Esophagus muscularis mucosa (tissue), 3 donors: ENCODE results near the gene TTLL5.

Experiments
- CTCF ChIP-seq, 3 experiments: fragments of 200-600 bp in 2 of 3; fragments of 450-650 bp in 1 of 3; sonication (generic) in 2 of 3; IDR thresholded peaks; one replicate each; pipeline ENCODE4 v1.5.1; 2017 to 2019; ENCODE audit warnings: antibody characterized with exemption in 3 of 3, mild to moderate bottlenecking in 2 of 3, moderate library complexity in 1 of 3
- POLR2A ChIP-seq: fragments of 450-650 bp; IDR thresholded peaks from one replicate; pipeline ENCODE4 v1.6.1; 2017; ENCODE audit warnings: antibody characterized with exemption, moderate library complexity, mild to moderate bottlenecking, low read depth
- POLR2AphosphoS5 ChIP-seq, 2 donors: sonication (generic); formaldehyde crosslinking; IDR thresholded peaks; one replicate each; pipeline ENCODE4 v1.6.1; 2017; ENCODE audit warnings: antibody characterized with exemption in 2 of 2

- TF ChIP-seq POLR2A, result no peak
- no peak for TF ChIP-seq CTCF (IDR thresholded peaks at IDR 0.05)
- no peak for TF ChIP-seq POLR2AphosphoS5 (IDR thresholded peaks at IDR 0.05)
Measured at GRCh38 chr14:75978249-75978731, 317.2 kb downstream of the TTLL5 start.
